ENCODE data around the gene COLQ.
A peak's percentile ranks its signal among the peaks of the same experiment; 100 is the strongest.
"Not testable (repeated sequence)": the region's sequence is repeated elsewhere in the genome, so short reads cannot be mapped to it uniquely, and the experiment has no call there.

COLQ gene

DNA sequence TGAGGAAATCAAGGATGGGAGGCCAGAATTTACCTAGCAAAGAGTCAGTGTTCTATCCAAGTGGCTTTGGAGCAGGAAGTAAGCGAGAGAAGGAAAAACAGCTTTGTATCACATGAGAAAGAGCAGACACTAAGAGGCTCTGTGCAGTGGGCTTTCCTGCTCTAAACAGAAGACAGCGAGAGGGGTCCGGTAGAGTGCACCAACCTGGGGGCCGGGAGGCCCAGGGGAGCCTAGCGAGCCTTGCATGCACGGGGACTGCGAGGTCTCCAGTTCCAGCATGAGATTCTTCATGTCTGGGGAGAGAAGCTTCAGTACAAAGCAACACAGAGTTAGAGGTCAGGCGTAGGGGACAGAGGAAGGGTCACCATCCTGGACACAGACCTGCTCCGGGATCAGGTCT, 33.5 kb downstream of the COLQ start:
- no peak for DNase-seq

DNA sequence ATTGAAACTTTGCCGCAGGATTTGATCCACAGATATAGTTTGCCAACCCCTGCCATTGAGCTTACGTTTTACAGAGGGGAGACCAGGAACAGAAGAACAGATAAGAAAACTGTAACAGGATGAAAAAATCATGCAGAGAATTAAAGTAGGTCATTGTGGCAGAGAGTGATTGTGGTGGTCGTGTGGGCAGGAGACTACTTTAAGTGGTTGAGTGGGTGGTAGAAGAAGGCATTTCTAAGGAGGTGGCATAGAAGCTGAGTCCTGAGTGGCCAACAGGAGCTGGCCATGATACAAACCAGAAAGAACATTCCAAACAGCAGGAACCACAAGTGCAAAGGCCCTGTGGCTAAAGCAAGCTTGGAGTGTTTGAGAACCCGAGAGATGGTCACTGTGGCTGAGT, 34.5 kb downstream of the COLQ start:
- peak in 1 of 5 experiments; percentile 33 for DNase-seq

DNA sequence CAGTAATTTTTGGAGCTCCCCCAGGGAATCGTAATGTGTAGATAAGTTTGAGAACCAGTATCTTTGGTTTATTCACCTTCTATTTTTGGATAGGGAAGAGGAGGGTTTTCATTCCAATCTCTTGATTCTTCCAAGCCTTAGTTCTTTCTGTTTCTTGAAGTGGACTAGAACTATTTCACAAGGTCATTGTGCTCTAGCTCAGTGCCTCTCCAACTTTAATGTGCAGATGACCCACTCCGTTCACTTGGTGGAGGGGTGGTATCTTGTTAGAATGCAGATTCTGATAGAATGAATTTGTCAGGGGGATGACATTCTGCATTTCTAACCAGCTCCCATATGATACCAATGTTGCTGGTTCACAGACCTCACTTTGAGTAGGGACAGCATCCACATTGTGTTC, 35.5 kb downstream of the COLQ start:
- no peak for DNase-seq

DNA sequence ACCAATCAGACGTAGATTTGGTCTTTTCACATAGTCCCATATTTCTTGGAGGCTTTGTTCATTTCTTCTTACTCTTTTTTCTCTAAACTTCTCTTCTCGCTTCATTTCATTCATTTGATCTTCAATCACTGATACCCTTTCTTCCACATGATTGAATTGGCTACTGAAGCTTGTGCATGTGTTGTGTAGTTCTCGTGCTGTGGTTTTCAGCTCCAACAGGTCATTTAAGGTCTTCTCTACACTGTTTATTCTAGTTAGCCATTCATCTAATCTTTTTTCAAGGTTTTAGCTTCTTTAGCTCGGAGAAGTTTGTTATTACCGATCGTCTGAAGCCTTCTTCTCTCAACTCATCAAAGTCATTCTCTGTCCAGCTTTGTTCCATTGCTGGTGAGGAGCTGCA, 37.0 kb downstream of the COLQ start:
- DNase-seq: not testable (repeated sequence)

- no peak for DNase-seq
Observed at GRCh38 chr3:15479400-15480224, 41.9 kb downstream of the COLQ start.

- no peak for DNase-seq
Observed at GRCh38 chr3:15478640-15478979, 42.9 kb downstream of the COLQ start.

- no peak for DNase-seq
Observed at GRCh38 chr3:15477951-15478639, 43.4 kb downstream of the COLQ start.

DNA sequence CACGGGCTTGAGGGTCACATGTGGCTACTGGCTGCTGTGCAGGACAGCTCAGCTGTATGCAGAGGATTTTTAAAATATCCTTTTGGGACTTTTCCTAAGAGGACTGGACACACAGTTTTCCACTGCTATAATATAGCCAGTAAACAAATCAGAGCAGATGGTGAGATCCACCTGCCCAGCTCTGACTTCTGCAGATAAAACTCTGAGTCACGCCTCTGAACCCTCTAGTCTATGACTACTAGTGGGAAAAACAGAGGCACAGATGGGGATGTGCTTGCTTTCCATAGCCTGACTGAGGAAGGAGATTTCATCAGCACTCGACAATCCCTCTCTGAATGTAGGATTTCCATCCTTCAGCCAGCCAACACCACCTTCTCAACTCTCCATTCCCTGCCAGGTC, 45.1 kb downstream of the COLQ start:
- DNase-seq: no peak

DNA sequence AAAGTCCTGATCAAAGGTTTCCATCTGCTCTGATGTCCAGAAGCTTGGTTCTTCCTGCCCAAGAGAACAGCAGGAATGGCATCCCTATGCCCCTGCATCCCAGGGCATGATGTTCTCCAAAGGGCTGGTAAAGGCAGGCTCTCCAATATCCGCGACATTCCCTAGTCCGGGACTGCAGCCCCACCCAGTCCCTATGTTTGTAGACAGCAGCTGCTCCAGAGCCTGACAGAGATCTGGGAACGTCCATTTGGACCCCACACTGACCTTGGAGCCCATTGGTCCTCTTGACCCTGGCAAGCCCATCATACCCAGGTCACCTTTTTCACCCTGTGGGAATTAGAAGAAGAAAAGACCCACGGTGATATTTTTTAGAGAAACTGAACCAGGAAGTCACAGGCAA, 46.3 kb downstream of the COLQ start:
- no peak for DNase-seq

DNA sequence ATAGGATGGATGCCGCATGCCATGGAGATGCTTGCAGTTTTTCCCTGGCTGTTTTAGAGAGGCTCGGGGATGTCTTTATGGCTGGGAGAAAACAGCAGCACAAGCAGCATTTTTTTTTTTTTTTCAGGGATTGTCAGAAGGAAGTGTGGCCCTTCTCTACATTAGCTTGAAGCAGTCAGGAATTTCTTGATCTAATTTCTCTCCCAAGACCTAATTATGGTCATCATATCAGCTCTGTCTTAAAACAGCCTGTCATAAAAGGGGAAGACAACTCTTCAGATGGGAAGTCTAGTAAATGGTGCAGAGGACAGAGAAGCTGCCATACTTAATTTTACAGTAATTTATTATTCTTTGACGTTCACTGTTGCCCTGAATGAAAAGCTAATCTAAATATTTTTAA, 49.6 kb downstream of the COLQ start:
- no peak for DNase-seq

DNA sequence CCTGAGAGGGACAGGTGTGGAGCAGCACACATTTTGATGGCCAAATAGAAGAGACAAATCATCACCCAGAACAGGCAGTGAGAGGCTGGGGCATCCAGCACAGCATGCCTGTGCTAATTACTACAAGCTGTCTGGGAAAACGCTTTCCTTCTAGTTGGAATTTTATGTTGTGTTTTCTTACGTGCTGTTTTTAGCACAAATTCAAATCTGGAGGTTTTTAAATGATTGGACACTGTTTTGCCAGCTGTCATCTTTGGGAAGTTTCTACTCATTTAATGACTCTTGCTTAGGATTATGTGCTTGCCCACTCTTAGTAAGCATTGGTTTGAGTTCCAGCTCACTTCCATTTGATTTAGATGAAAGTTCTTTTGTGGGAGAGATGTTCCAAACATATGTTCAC, 50.7 kb downstream of the COLQ start:
- DNase-seq: no peak

DNA sequence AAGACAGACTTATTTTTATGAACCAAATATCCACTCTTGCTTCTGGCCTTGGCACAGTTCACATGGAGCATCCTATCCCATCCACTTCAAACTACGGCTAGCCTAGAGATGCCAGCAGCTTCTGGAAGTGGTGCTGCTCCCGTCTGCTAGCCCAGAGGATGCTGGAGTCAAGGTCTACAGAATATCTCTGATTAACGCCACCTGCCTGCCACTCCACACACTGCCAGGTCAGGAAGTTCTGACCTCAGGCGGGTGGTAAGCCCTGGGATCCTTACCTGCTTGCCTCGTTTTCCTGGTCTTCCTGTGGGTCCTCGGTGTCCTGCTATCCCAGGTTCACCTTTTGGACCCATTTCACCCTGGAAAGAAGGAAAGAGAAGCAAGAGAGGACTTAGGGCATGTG, 51.2 kb downstream of the COLQ start:
- no peak for DNase-seq

DNA sequence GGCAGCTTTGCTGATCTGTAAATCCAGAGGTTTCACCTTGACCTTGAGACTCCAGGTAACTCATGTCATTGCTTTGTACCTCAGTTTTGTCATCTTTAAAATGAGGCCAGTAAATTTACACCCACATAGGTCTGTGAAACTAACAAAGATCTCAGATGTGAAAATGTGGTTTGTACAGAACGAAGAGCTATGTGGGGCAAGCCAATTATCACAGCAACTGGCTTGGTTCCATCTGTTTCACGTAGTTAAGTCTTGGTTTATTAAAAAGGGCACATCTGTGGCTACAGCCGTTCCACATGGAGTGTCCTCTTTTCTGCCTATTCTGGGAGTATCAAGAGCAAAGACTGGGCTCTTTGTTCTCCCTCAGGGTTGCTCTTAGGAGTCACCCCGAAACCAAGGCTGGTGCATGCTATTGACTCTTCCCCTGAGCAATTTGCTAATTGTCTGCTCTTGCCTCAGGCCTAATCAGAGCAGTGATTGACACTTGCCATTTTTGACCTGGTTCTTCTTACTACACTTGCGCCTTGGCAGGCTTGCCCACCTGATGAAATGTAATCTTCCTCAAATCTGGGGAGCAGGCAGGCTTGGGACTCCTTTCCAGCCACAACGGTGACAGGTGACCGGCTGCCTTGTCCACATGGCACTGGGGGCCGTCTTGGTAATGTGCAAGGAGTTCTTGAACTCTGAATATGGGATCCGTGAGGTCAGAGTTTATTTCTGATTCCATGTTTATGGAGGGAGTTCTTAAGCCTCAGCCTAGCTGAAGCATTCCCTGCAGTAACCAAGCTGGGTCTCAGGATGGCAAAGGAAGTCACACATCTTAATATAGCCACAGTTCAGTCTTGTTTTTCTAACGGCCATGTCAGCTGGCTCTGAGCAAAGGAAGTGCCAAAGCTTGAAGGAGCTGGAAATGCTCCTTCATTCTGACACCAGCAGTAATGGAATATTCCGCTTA, 54.0 kb downstream of the COLQ start:
- DNase-seq: peak in 2 of 5 experiments; percentile 18 to 34

- no peak for DNase-seq
Observed at GRCh38 chr3:15465876-15466585, 55.5 kb downstream of the COLQ start.

GRCh38 chr3:15462451-15462850, 59.1 kb downstream of the COLQ start:
- no peak for DNase-seq

GRCh38 chr3:15460891-15461531, 60.5 kb downstream of the COLQ start:
- DNase-seq: peak in 2 of 5 experiments; percentile 15 to 78

- peak in 1 of 5 experiments; percentile 18 for DNase-seq
Observed at GRCh38 chr3:15458212-15458780, 63.2 kb downstream of the COLQ start.

GRCh38 chr3:15456915-15457314, 64.6 kb downstream of the COLQ start:
- not testable (repeated sequence) for DNase-seq

- DNase-seq: no peak
Observed at GRCh38 chr3:15456321-15456720, 65.2 kb downstream of the COLQ start.

DNA sequence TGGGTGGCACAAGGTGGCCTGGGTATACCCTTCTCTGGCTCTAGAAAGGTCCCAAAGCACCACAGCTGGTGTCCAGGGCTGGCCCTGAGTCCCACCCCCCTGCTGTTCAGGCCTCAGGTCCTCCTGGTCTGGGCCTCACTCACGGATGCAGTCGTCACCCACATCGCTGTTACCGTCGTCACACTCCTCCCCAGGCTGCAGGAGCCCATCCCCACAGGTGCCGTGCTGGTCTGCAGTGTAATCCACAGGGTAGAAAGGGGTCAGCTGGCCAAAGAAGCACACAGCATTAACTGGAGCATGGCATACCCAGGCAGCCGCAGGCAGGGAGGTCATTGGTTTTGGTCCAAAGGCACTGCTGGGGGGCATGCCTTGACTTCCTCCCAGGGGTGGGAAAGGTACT, 65.8 kb downstream of the COLQ start:
- no peak for DNase-seq

DNA sequence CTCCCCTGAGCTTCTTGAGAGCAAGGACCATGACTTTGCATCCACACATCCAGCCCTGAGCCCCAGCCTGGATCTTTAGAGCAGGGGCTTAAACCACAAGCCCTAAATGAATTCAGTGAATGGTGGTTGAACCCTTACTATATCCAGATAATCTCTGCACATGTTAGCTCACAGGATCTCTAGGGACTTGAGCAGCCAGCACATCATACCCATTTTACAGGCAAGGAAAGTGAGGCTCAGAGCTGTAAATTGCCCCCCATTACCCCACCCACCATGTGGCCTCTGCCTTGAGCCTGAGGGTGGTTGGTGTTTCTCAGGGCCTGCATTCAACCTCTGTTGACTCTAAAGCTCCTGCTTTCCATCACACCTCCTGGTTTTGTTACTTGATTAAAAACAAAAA, 66.5 kb downstream of the COLQ start:
- no peak for DNase-seq

Measured in T-helper 2 cell (primary cell).